ENCODE measurements around the gene SART3. TPM values are rescaled to one million over a fixed set of nuclear protein-coding genes. Genes with fewer than 3 reads are reported as not detected.

The SART3 gene
- total and polyA plus RNA-seq, 10 of the 15 experiments (the other 5 are each of a cell fraction or from before 2014, with no cell fraction given): 8.8 to 179 (median 54.9) TPM

GRCh38 chr12:108570743-108571608, 10.0 kb upstream of the SART3 start (continued):
- TF ChIP-seq E2F8 (IDR thresholded peaks at IDR 0.05; ENCODE audit: low read depth, partially characterized antibody) (no peak), NR2C1 (IDR thresholded peaks at IDR 0.05) (no peak), SP1 (IDR thresholded peaks at IDR 0.05; ENCODE audit: low read depth, low read length) (no peak), KLF5 (IDR thresholded peaks at IDR 0.05; ENCODE audit: partially characterized antibody) (no peak), LARP7 (IDR thresholded peaks at IDR 0.05) (no peak), EGR1 (IDR thresholded peaks at IDR 0.05; ENCODE audit: borderline replicate concordance in 1 of 2, low read depth in 2 of 2, low read length in 2 of 2) (no peak), GABPA (IDR thresholded peaks at IDR 0.05; ENCODE audit: low read depth) (no peak), SKIL (IDR thresholded peaks at IDR 0.05; ENCODE audit: low read depth, poor library complexity, severe bottlenecking) (peak; percentile 50), ZZZ3 (IDR thresholded peaks at IDR 0.05; ENCODE audit: control insufficient read depth, insufficient read length, low read depth) (no peak)

All from GM12878 (cell line).